ENCODE measurements around the gene NPRL2. TPM values are rescaled to one million over a fixed set of nuclear protein-coding genes. Genes with fewer than 3 reads are reported as not detected.

NPRL2 gene
- total and polyA plus RNA-seq, 2 of the 13 experiments (the other 11 are each of a cell fraction or from before 2014, with no cell fraction given) = 30.6 to 51.4 TPM

GRCh38 chr3:50351323-50351697 is 735 bp upstream of the NPRL2 start:
- Histone ChIP-seq H3K4me1 (ENCODE audit: insufficient read depth, low read length) (peaks cover 58% of the 10 kb centered on the region), H3K36me3 (replicated peaks in 1 of 2; ENCODE audit: control insufficient read depth in 1 of 2, insufficient read depth in 2 of 2, low read length in 2 of 2) (peaks cover 10 to 44% of the 10 kb centered on the region in 2 experiments), H3K4me3 (replicated peaks in 1 of 3; ENCODE audit: insufficient read depth in 1 of 3, low read depth in 2 of 3, low read length in 3 of 3) (peak overlapping the region; percentile 68 to 85 (median 77)), H3K9ac (ENCODE audit: insufficient read depth, low read depth, low read length) (peak overlapping the region; percentile 76), H3K9me3 (ENCODE audit: low read length) (no peaks in the 10 kb centered on the region), H3K27ac (ENCODE audit: extremely low read length, insufficient read depth, low read length) (no peak overlapping the region), H3K27me3 (ENCODE audit: control insufficient read depth in 1 of 2, insufficient read depth in 2 of 2, low read length in 2 of 2) (no peaks in the 10 kb centered on the region), H4K20me1 (ENCODE audit: insufficient read depth, low read length) (peaks cover 7% of the 10 kb centered on the region), H3K4me2 (ENCODE audit: low read depth, low read length) (peak overlapping the region; percentile 99), H3K79me2 (ENCODE audit: insufficient read depth, low read length) (peaks cover 22% of the 10 kb centered on the region), H2AFZ (ENCODE audit: low read length) (no peak overlapping the region)
- ATAC-seq (no peak), DNase-seq (ENCODE audit: low spot score) (no peak), FAIRE-seq (no peak)
- no TSS peak for BruUV-seq (replicated peaks)
- intact Hi-C loops (cut with micrococcal nuclease; ENCODE audit: unreplicated experiment) (no loop called here), in situ Hi-C loops (cut with HindIII; ENCODE audit: extremely low pct_ligation_motif_present, low pct_unique_long_range_greater_than_20kb) (no loop called here)
- ChIA-PET POLR2A (interaction anchor here (1.0 to 2.7 kb wide), 9 partner anchors 8 to 218 kb away, joined by 3 to 60 read pairs (median 5); partner anchors contain the start of genes HEMK1, HYAL1, HYAL3 and NAA80), CTCF (ENCODE audit: low intra/inter-chr PET ratio, low total read pairs) (no interaction called here)
- no peak for TF ChIP-seq NONO (IDR thresholded peaks at IDR 0.05)
- TF ChIP-seq NONO (CRISPR knock-in tag; conservative IDR thresholded peaks at IDR 0.05) = 0 out of 2 replicates have a peak, but pooled peaks have one; percentile 48
- no peak for TF ChIP-seq RORA (CRISPR knock-in tag; IDR thresholded peaks at IDR 0.05)
- TF ChIP-seq ZC3H13 (CRISPR knock-in tag; IDR thresholded peaks at IDR 0.05) = 0 out of 2 replicates have a peak, but pooled peaks have one; percentile 29
- no peak for TF ChIP-seq LCORL (IDR thresholded peaks at IDR 0.05)
- TF ChIP-seq LCORL (CRISPR knock-in tag; IDR thresholded peaks at IDR 0.05) = peak; percentile 0; the same call in 1 of the 2 replicates
- 0 out of 2 replicates have a peak, but pooled peaks have one; percentile 35 for TF ChIP-seq CERS6 (CRISPR knock-in tag; IDR thresholded peaks at IDR 0.05)
- 0 out of 2 replicates have a peak, but pooled peaks have one; percentile 22 for TF ChIP-seq ZSCAN21 (CRISPR knock-in tag; IDR thresholded peaks at IDR 0.05; ENCODE audit: borderline replicate concordance)
- TF ChIP-seq ISX (CRISPR knock-in tag; conservative IDR thresholded peaks at IDR 0.05) = no peak
- peak; percentile 46; the same call in 1 of the 2 replicates for TF ChIP-seq CREM (IDR thresholded peaks at IDR 0.05)
- TF ChIP-seq CREM (CRISPR knock-in tag; IDR thresholded peaks at IDR 0.05) = no peak
- TF ChIP-seq BHLHE40 (IDR thresholded peaks at IDR 0.05; ENCODE audit: low read length) = no peak
- no peak for TF ChIP-seq NFAT5 (CRISPR knock-in tag; IDR thresholded peaks at IDR 0.05)
- TF ChIP-seq AKAP8 (CRISPR knock-in tag; IDR thresholded peaks at IDR 0.05) = 0 out of 2 replicates have a peak, but pooled peaks have one; percentile 11
- no peak; the same call in 1 of the 2 replicates for TF ChIP-seq ZNF331 (CRISPR knock-in tag; IDR thresholded peaks at IDR 0.05)
- no peak for TF ChIP-seq NR2F2 (IDR thresholded peaks at IDR 0.05; ENCODE audit: borderline replicate concordance, low read depth)
- TF ChIP-seq SRY (CRISPR knock-in tag; IDR thresholded peaks at IDR 0.05) = no peak
- TF ChIP-seq CENPT (CRISPR knock-in tag; IDR thresholded peaks at IDR 0.05; ENCODE audit: low read depth) = no peak
- 36% methylated on average over 4 of the region's 11 CpGs for WGBS (ENCODE audit: low lambda C conversion rate)

Measured in HepG2 (cell line).